Panc1 (cell line): Measurements from ENCODE around the gene CUL1. TPM values are rescaled to one million over a fixed set of nuclear protein-coding genes. Genes with fewer than 3 reads are reported as not detected.

ENCODE experiments used
- ATAC-seq: fragments of 200-7000 bp; cut with Tn5 transposase; 2 replicates; pipeline ENCODE4 v1.9.1; 2020; ENCODE audit warnings: mild to moderate bottlenecking, moderate library complexity
- BruUV-seq: library from RNA; stranded (reverse); fragments of 400-500 nt; replicated peaks from 2 replicates; lab custom pipeline; 2021; lab: Mats Ljungman, UMichigan
- CTCF ChIA-PET: fragments of 300-600 bp; sonication (Branson Sonifier 250); formaldehyde crosslinking; loops from one replicate; lab custom pipeline; 2022; ENCODE audit warnings: antibody characterized with exemption; lab: Charles Lee
- POLR2A ChIA-PET: fragments of 300-600 bp; sonication (Branson Sonifier 250); formaldehyde crosslinking; loops from one replicate; lab custom pipeline; 2022; ENCODE audit warnings: antibody characterized with exemption; lab: Charles Lee
- DNase-seq: peaks from one replicate; pipeline ENCODE4 v3.0.0-alpha.2; 2010; ENCODE audit warnings: low read depth, low spot score
- H3K27ac ChIP-seq: 2 replicates; pipeline ENCODE4 v1.5.1; 2011; ENCODE audit warnings: mild to moderate bottlenecking, low read length, inconsistent platforms
- H3K27me3 ChIP-seq: fragments of 200-500 bp; sonication (Bioruptor generic); 2 replicates; pipeline ENCODE4 v1.6.0; 2014; ENCODE audit warnings: low read length, inconsistent platforms; ENCODE audit not compliant: control insufficient read depth, insufficient read depth
- H3K36me3 ChIP-seq: fragments of 200-500 bp; sonication (Bioruptor generic); 2 replicates; pipeline ENCODE4 v1.5.1; 2014; ENCODE audit warnings: inconsistent platforms, mild to moderate bottlenecking, low read length, moderate library complexity; ENCODE audit not compliant: control insufficient read depth, insufficient read depth
- H3K4me1 ChIP-seq: 2 replicates; pipeline ENCODE4 v1.5.1; 2011; ENCODE audit warnings: inconsistent platforms, mild to moderate bottlenecking, low read length, moderate library complexity; ENCODE audit not compliant: control insufficient read depth, insufficient read depth
- H3K4me3 ChIP-seq, 2 experiments: 2 replicates each; pipeline ENCODE4 v1.5.1; 2011 to 2012; ENCODE audit warnings: low read depth in 2 of 2, low read length in 2 of 2, mild to moderate bottlenecking in 2 of 2, inconsistent platforms in 1 of 2, moderate library complexity in 1 of 2
- H3K9me3 ChIP-seq: fragments of 200-500 bp; sonication (Bioruptor generic); 2 replicates; pipeline ENCODE4 v1.5.1; 2014; ENCODE audit warnings: low read depth, mild to moderate bottlenecking, inconsistent platforms, low read length, moderate library complexity; ENCODE audit not compliant: control insufficient read depth, insufficient read depth
- CTCF ChIP-seq: fragments of 450-650 bp; IDR thresholded peaks from 2 replicates; pipeline ENCODE4 v1.5.1; 2017; ENCODE audit warnings: mild to moderate bottlenecking
- POLR2AphosphoS5 ChIP-seq: IDR thresholded peaks from 2 replicates; pipeline ENCODE4 v1.6.1; 2012; ENCODE audit warnings: mild to moderate bottlenecking, low read depth, low read length, moderate library complexity
- REST ChIP-seq, 2 experiments: IDR thresholded peaks; 2 replicates each; pipeline ENCODE4 v1.6.1; 2011 to 2012; ENCODE audit warnings: low read depth in 2 of 2, control low read depth in 1 of 2, low read length in 1 of 2, mild to moderate bottlenecking in 1 of 2, moderate library complexity in 1 of 2; ENCODE audit not compliant: insufficient read depth in 1 of 2
- SIN3A ChIP-seq: IDR thresholded peaks from 2 replicates; pipeline ENCODE4 v1.6.1; 2012; ENCODE audit warnings: low read depth, mild to moderate bottlenecking, low read length, moderate library complexity, borderline replicate concordance; ENCODE audit not compliant: insufficient read depth
- TCF7L2 ChIP-seq: IDR thresholded peaks from 2 replicates; pipeline ENCODE4 v1.6.1; 2011; ENCODE audit warnings: mild to moderate bottlenecking, low read depth, low read length, inconsistent platforms
- in situ Hi-C: cut with HindIII; loops from 2 replicates; pipeline ENCODE4 v1.10.0; 2016; ENCODE audit warnings: low sequenced_read_pairs, low pct_unique_long_range_greater_than_20kb
- intact Hi-C: fragments of 100-400 bp; cut with micrococcal nuclease; formaldehyde crosslinking; loops from one replicate; pipeline ENCODE4 v1.10.0; 2022; ENCODE audit not compliant: unreplicated experiment
- total RNA-seq: library from RNA; stranded (reverse); gene quantifications from one replicate; pipeline ENCODE4 v1.2.1, GENCODE V29; 2021; ENCODE audit not compliant: unreplicated experiment

The CUL1 gene
- total RNA-seq, 1 experiment from 2014 or later, result 60.6 TPM

GRCh38 chr7:148802101-148802493 lies 103.4 kb downstream of the CUL1 start:
- no TSS peak for BruUV-seq
- Histone ChIP-seq H3K4me3 (no peak overlapping the region), H3K27ac (no peak overlapping the region), H3K36me3 (peaks cover 11% of the 10 kb centered on the region), H3K4me1 (no peaks in the 10 kb centered on the region), H3K27me3 (no peaks in the 10 kb centered on the region), H3K9me3 (no peaks in the 10 kb centered on the region)
- ChIA-PET CTCF (interaction anchor here (0.9 kb wide), 1 partner anchor 161 kb away, joined by 6 read pairs; no protein-coding TSS in a partner anchor), POLR2A (no interaction called here)
- ATAC-seq (no peak), DNase-seq (no peak)
- no peak for TF ChIP-seq TCF7L2
- no peak for TF ChIP-seq POLR2AphosphoS5
- no peak for TF ChIP-seq REST (IDR thresholded peaks at IDR 0.05; ENCODE audit: insufficient read depth in 1 of 2, low read depth in 2 of 2, low read length in 1 of 2)
- TF ChIP-seq CTCF, result no peak
- TF ChIP-seq SIN3A, result no peak
- in situ Hi-C loops (no loop called here), intact Hi-C loops (no loop called here)

- BruUV-seq, result no TSS peak
- no peaks in the 10 kb centered on the region for H3K9me3 ChIP-seq
- intact Hi-C loops, result no loop called here
- POLR2A ChIA-PET, result interaction anchor here (0.5 kb wide), 1 partner anchor 131 kb away, joined by 9 read pairs; no protein-coding TSS in a partner anchor
- no peak overlapping the region for H3K27ac ChIP-seq
- DNase-seq (no peak), ATAC-seq (peak; percentile 36)
- TF ChIP-seq POLR2AphosphoS5 (peak; percentile 35; the same call in 1 of the 2 replicates), REST (IDR thresholded peaks at IDR 0.05; ENCODE audit: insufficient read depth in 1 of 2, low read depth in 2 of 2, low read length in 1 of 2) (no peak)
- in situ Hi-C loops, result no loop called here
- no peaks in the 10 kb centered on the region for H3K4me1 ChIP-seq
- no peak overlapping the region for H3K4me3 ChIP-seq
- CTCF ChIA-PET, result interaction anchor here (0.9 kb wide), 1 partner anchor 160 kb away, joined by 6 read pairs; no protein-coding TSS in a partner anchor
- H3K36me3 ChIP-seq, result peaks cover 15% of the 10 kb centered on the region
- H3K27me3 ChIP-seq, result no peaks in the 10 kb centered on the region
Observed at GRCh38 chr7:148803094-148803493, 104.4 kb downstream of the CUL1 start.
